ENCODE data around the gene KRT5.

GRCh38 chr12:52568111-52568510 lies 47.9 kb upstream of the KRT5 start:
- TF ChIP-seq POLR2A (IDR thresholded peaks at IDR 0.05) (no peak), CTCF (IDR thresholded peaks at IDR 0.05) (no peak)
